Mesothelial cell of epicardium (in vitro differentiated cells): ENCODE data around the gene C1QL1. TPM values are rescaled to one million over a fixed set of nuclear protein-coding genes. Genes with fewer than 3 reads are reported as not detected.

Experiments used
- DNase-seq, 2 experiments: peaks; one replicate each; pipeline ENCODE4 v3.0.0; 2021; ENCODE audit warnings: low spot score in 2 of 2; ENCODE audit not compliant: unreplicated experiment in 2 of 2
- H3K27ac Mint-ChIP-seq: 2 replicates; pipeline ENCODE4 v1.8.0; 2021; ENCODE audit warnings: mixed read lengths
- H3K27me3 Mint-ChIP-seq: 2 replicates; pipeline ENCODE4 v1.8.0; 2021; ENCODE audit warnings: low read depth, mixed read lengths
- H3K36me3 Mint-ChIP-seq: 2 replicates; pipeline ENCODE4 v1.8.0; 2021; ENCODE audit warnings: mixed read lengths
- H3K4me1 Mint-ChIP-seq: 2 replicates; pipeline ENCODE4 v1.8.0; 2021; ENCODE audit warnings: mixed read lengths
- H3K4me3 Mint-ChIP-seq: 2 replicates; pipeline ENCODE4 v1.8.0; 2021; ENCODE audit warnings: mild to moderate bottlenecking, moderate library complexity, mixed read lengths
- H3K9me3 Mint-ChIP-seq: 2 replicates; pipeline ENCODE4 v1.8.0; 2021; ENCODE audit warnings: mixed read lengths
- CTCF ChIP-seq: fragments of 200-600 bp; sonication (generic); IDR thresholded peaks from one replicate; pipeline ENCODE4 v1.5.0; 2021; ENCODE audit warnings: antibody characterized with exemption; ENCODE audit not compliant: unreplicated experiment
- total RNA-seq: library from RNA; stranded (reverse); gene quantifications from 3 replicates; pipeline ENCODE4 v1.2.1, GENCODE V29; 2021

Gene C1QL1
- total RNA-seq, 1 donor from 2014 or later, result 3.0 TPM

GRCh38 chr17:44915862-44916780, 52.0 kb downstream of the C1QL1 start:
- no peak overlapping the region for H3K27ac Mint-ChIP-seq
- peaks cover 46% of the 10 kb centered on the region for H3K27me3 Mint-ChIP-seq
- H3K36me3 Mint-ChIP-seq, result no peaks in the 10 kb centered on the region
- DNase-seq, result no peak
- no peak for TF ChIP-seq CTCF
- no peak overlapping the region for H3K4me3 Mint-ChIP-seq
- H3K9me3 Mint-ChIP-seq, result no peaks in the 10 kb centered on the region
- peaks cover 2% of the 10 kb centered on the region for H3K4me1 Mint-ChIP-seq

GRCh38 chr17:44915321-44915726, 52.8 kb downstream of the C1QL1 start, which contains the start of gene GFAP:
GFAP (minus strand) TSS chr17:44915500; CDS start chr17:44915486, 14 bp downstream.
- H3K4me1 Mint-ChIP-seq, result peaks cover 2% of the 10 kb centered on the region
- H3K4me3 Mint-ChIP-seq, result no peak within 1 kb of the TSS
- no peak within 1 kb of the TSS for H3K27ac Mint-ChIP-seq
- no peaks in the 10 kb centered on the region for H3K36me3 Mint-ChIP-seq
- peaks cover 47% of the 10 kb centered on the region for H3K27me3 Mint-ChIP-seq
- no peak for TF ChIP-seq CTCF
- H3K9me3 Mint-ChIP-seq, result no peaks in the 10 kb centered on the region
- no peak for DNase-seq

GRCh38 chr17:44914698-44915271, 53.3 kb downstream of the C1QL1 start:
- no peak overlapping the region for H3K27ac Mint-ChIP-seq
- TF ChIP-seq CTCF, result no peak
- no peak for DNase-seq
- H3K4me1 Mint-ChIP-seq, result peaks cover 2% of the 10 kb centered on the region
- peaks cover 43% of the 10 kb centered on the region for H3K27me3 Mint-ChIP-seq
- H3K36me3 Mint-ChIP-seq, result no peaks in the 10 kb centered on the region
- no peak overlapping the region for H3K4me3 Mint-ChIP-seq
- no peaks in the 10 kb centered on the region for H3K9me3 Mint-ChIP-seq

GRCh38 chr17:44914148-44914547, 54.0 kb downstream of the C1QL1 start:
- Mint-ChIP-seq H3K27me3 (peaks cover 42% of the 10 kb centered on the region), H3K27ac (no peak overlapping the region), H3K36me3 (no peaks in the 10 kb centered on the region), H3K4me1 (peaks cover 2% of the 10 kb centered on the region), H3K4me3 (no peak overlapping the region), H3K9me3 (no peaks in the 10 kb centered on the region)
- no peak for TF ChIP-seq CTCF
- no peak for DNase-seq

- Mint-ChIP-seq H3K36me3 (no peaks in the 10 kb centered on the region), H3K4me3 (no peak overlapping the region), H3K9me3 (no peaks in the 10 kb centered on the region), H3K27me3 (peaks cover 42% of the 10 kb centered on the region), H3K27ac (no peak overlapping the region), H3K4me1 (peaks cover 2% of the 10 kb centered on the region)
- no peak for TF ChIP-seq CTCF
- DNase-seq, result no peak
These were observed 54.4 kb downstream of the C1QL1 start for GRCh38 chr17:44913676-44914075.
